SU-DHL-6 (cell line): ENCODE data around the gene ACSL5.

Source experiments
- H2AFZ ChIP-seq: fragments of 200-600 bp; sonication (generic); 2 replicates; pipeline ENCODE4 v1.6.1; 2014; ENCODE audit warnings: low read depth, mild to moderate bottlenecking, moderate library complexity, mixed read lengths, antibody characterized with exemption, low read length; ENCODE audit not compliant: severe bottlenecking
- H3F3A ChIP-seq: fragments of 200-600 bp; shearing (Covaris generic); 2 replicates; pipeline ENCODE4 v1.6.0; 2016; ENCODE audit warnings: antibody characterized with exemption, mild to moderate bottlenecking; ENCODE audit not compliant: insufficient read depth
- H3K27ac ChIP-seq: fragments of 200-600 bp; sonication (generic); 2 replicates; pipeline ENCODE4 v1.5.1; 2016; ENCODE audit warnings: low read depth, mild to moderate bottlenecking, low read length, moderate library complexity, mixed read lengths
- H3K27me3 ChIP-seq: fragments of 200-600 bp; sonication (generic), shearing (Covaris generic); 2 replicates; pipeline ENCODE4 v1.6.0; 2014; ENCODE audit warnings: mild to moderate bottlenecking, low read length
- H3K36me3 ChIP-seq: fragments of 200-600 bp; sonication (generic); 2 replicates; pipeline ENCODE4 v1.6.1; 2014; ENCODE audit warnings: mild to moderate bottlenecking, low read length, mixed read lengths
- H3K4me2 ChIP-seq: fragments of 300-600, 200-600 bp; shearing (Covaris generic), sonication (generic); 2 replicates; pipeline ENCODE4 v1.6.0; 2014; ENCODE audit warnings: low read length, low read depth, mild to moderate bottlenecking; ENCODE audit not compliant: poor library complexity, severe bottlenecking
- H3K4me3 ChIP-seq: fragments of 200-600 bp; sonication (generic); 2 replicates; pipeline ENCODE4 v1.5.1; 2014; ENCODE audit warnings: antibody characterized with exemption, low read length, mild to moderate bottlenecking, mixed read lengths; ENCODE audit not compliant: insufficient read depth, poor library complexity, severe bottlenecking
- H3K79me2 ChIP-seq: fragments of 200-600 bp; sonication (generic); 2 replicates; pipeline ENCODE4 v1.6.1; 2014; ENCODE audit warnings: mild to moderate bottlenecking, low read length, moderate library complexity; ENCODE audit not compliant: insufficient read depth
- H3K9ac ChIP-seq: fragments of 200-600 bp; sonication (generic); 2 replicates; pipeline ENCODE4 v1.7.0; 2014; ENCODE audit warnings: mild to moderate bottlenecking, low read length
- H3K9me2 ChIP-seq: fragments of 200-600 bp; sonication (generic); replicated peaks from 2 replicates; pipeline ENCODE4 v1.6.1; 2014; ENCODE audit warnings: low read length; ENCODE audit not compliant: insufficient read depth
- H3K9me3 ChIP-seq: fragments of 200-600 bp; sonication (generic); 2 replicates; pipeline ENCODE4 v1.6.1; 2014; ENCODE audit warnings: low read length, mixed read lengths; ENCODE audit not compliant: insufficient read depth
- H4K20me1 ChIP-seq: fragments of 200-600 bp; sonication (generic); 2 replicates; pipeline ENCODE4 v1.6.1; 2014; ENCODE audit warnings: low read depth, mild to moderate bottlenecking, antibody characterized with exemption, low read length, moderate library complexity, mixed read lengths
- CTCF ChIP-seq: fragments of 200-600 bp; sonication (generic); IDR thresholded peaks from one replicate; pipeline ENCODE4 v1.5.1; 2017; ENCODE audit warnings: antibody characterized with exemption, mild to moderate bottlenecking, low read length, moderate library complexity; ENCODE audit not compliant: insufficient read depth, poor library complexity, severe bottlenecking
- EZH2phosphoT487 ChIP-seq: fragments of 200-600 bp; sonication (generic), shearing (Covaris generic); conservative IDR thresholded peaks from 2 replicates; pipeline ENCODE4 v1.6.1; 2018; ENCODE audit warnings: mild to moderate bottlenecking, antibody characterized with exemption, low read length, moderate library complexity, mixed read lengths

ACSL5 gene

GRCh38 chr10:112446055-112446854, 72.3 kb downstream of the ACSL5 start:
- 0 out of 2 replicates have a peak, but pooled peaks cover 3% of the 10 kb centered on the region for H3F3A ChIP-seq
- no peaks in the 10 kb centered on the region for H3K27me3 ChIP-seq
- no peaks in the 10 kb centered on the region for H4K20me1 ChIP-seq
- H3K9me2 ChIP-seq: no peaks in the 10 kb centered on the region
- no peaks in the 10 kb centered on the region for H3K9me3 ChIP-seq
- peak overlapping the region; percentile 69 for H3K4me2 ChIP-seq
- H3K79me2 ChIP-seq: peaks cover 68% of the 10 kb centered on the region
- peak overlapping the region; percentile 72 for H3K27ac ChIP-seq
- TF ChIP-seq EZH2phosphoT487 (no peak), CTCF (no peak)
- peaks cover 27% of the 10 kb centered on the region; the same call in 1 of the 2 replicates for H3K36me3 ChIP-seq
- peak overlapping the region; percentile 97 for H3K4me3 ChIP-seq
- peak overlapping the region; percentile 96 for H3K9ac ChIP-seq
- peak overlapping the region; percentile 81 for H2AFZ ChIP-seq

DNA sequence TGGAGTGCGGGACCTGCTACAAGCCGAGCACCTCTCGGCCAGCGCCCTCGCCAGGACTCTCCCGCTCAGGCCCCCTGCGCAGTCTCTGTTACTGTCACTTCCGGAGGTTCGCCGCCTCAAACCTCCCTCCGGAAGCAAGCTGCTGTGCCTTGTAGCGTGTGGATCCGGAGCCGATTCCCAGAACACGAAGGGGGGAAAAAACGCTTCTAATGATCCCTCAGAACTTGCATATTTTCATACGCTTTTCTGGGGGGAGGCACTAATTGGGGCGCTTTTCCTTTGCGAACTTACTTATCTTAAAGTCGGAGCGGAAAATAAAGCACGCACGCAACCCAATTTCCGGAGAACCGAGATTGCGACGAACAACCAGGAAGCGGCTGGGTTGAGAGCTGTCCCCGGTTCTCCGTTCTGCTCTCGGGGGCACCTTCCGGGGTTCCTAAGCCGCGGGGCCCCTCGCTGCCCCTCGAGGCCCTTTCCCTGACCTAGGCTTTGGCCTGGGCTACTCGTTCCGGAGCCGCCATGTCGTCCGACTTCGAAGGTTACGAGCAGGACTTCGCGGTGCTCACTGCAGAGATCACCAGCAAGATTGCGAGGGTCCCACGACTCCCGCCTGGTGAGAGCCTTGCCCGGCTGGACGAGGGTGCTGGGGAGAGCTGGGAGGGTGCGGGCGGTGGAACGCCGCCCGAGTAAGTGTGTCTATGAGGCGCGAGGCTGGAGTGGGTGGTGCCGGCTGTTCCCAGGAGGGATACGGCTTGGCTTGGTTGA, 73.1 kb downstream of the ACSL5 start, which contains the start of the genes VTI1A and ZDHHC6:
Gene VTI1A, plus strand, starts transcription at position 361 of the 765 bp plus-strand sequence. Its CDS starts 159 bp downstream, at position 520.
Gene ZDHHC6, minus strand, starts transcription at position 60 of the 765 bp plus-strand sequence. CDS start 1,478 bp downstream, outside the sequence.
- peak within 1 kb of the TSS; percentile 72 for H3K27ac ChIP-seq
- H3K36me3 ChIP-seq: peaks cover 19% of the 10 kb centered on the region; the same call in 1 of the 2 replicates

GRCh38 chr10:112447620-112447928, 73.7 kb downstream of the ACSL5 start:
- H4K20me1 ChIP-seq: no peaks in the 10 kb centered on the region
- peak overlapping the region; percentile 81 for H2AFZ ChIP-seq
- H3K4me3 ChIP-seq: peak overlapping the region; percentile 97
- H3K4me2 ChIP-seq: peak overlapping the region; percentile 69
- H3K79me2 ChIP-seq: peaks cover 81% of the 10 kb centered on the region
- H3K9me2 ChIP-seq: no peaks in the 10 kb centered on the region
- TF ChIP-seq CTCF (no peak), EZH2phosphoT487 (no peak)
- H3F3A ChIP-seq: no peaks in the 10 kb centered on the region
- H3K9me3 ChIP-seq: no peaks in the 10 kb centered on the region
- H3K9ac ChIP-seq: peak overlapping the region; percentile 96
- peak overlapping the region; percentile 72; the same call in 1 of the 2 replicates for H3K27ac ChIP-seq
- H3K27me3 ChIP-seq: no peaks in the 10 kb centered on the region
- H3K36me3 ChIP-seq: peaks cover 18% of the 10 kb centered on the region; the same call in 1 of the 2 replicates

More for the DNA sequence above, 73.1 kb downstream of the ACSL5 start, which contains the start of the genes VTI1A and ZDHHC6:
- Histone ChIP-seq H3K9ac (peak within 1 kb of the TSS; percentile 96), H2AFZ (peak within 1 kb of the TSS; percentile 81), H3K9me3 (no peaks in the 10 kb centered on the region), H4K20me1 (no peaks in the 10 kb centered on the region), H3K9me2 (no peaks in the 10 kb centered on the region), H3K79me2 (peaks cover 76% of the 10 kb centered on the region), H3K4me2 (peak within 1 kb of the TSS; percentile 69), H3K4me3 (peak within 1 kb of the TSS; percentile 97), H3K27me3 (no peaks in the 10 kb centered on the region), H3F3A (0 out of 2 replicates have a peak, but pooled peaks cover 3% of the 10 kb centered on the region)
- no peak for TF ChIP-seq EZH2phosphoT487
- no peak for TF ChIP-seq CTCF
